Large intestine (tissue), 3 donors: Measurements from ENCODE around the gene SLC23A2. TPM values are rescaled to one million over a fixed set of nuclear protein-coding genes. Genes with fewer than 3 reads are reported as not detected.

Experiments used
- DNase-seq, 2 donors: peaks; one replicate each; pipeline versions ENCODE4 v3.0.0 to v3.0.0-alpha.2; 2013
- H3K27ac ChIP-seq: one replicate; pipeline ENCODE4 v1.5.1; 2013; ENCODE audit warnings: low read length
- H3K27me3 ChIP-seq: 2 replicates; pipeline ENCODE4 v1.6.1; 2013; ENCODE audit warnings: low read length; ENCODE audit not compliant: control insufficient read depth, insufficient read depth
- H3K36me3 ChIP-seq: 2 replicates; pipeline ENCODE4 v1.6.1; 2013; ENCODE audit warnings: low read length; ENCODE audit not compliant: control insufficient read depth, insufficient read depth
- H3K4me1 ChIP-seq: one replicate; pipeline ENCODE4 v1.6.1; 2013; ENCODE audit warnings: low read length; ENCODE audit not compliant: control insufficient read depth, insufficient read depth
- H3K4me3 ChIP-seq: one replicate; pipeline ENCODE4 v1.5.1; 2013; ENCODE audit warnings: low read length
- H3K9me3 ChIP-seq: one replicate; pipeline ENCODE4 v1.6.1; 2013; ENCODE audit warnings: mild to moderate bottlenecking, low read depth, low read length, moderate library complexity; ENCODE audit not compliant: control insufficient read depth
- WGBS: methylation state at CpG from one replicate; pipeline ENCODE4 v1.1.5; 2013; ENCODE audit warnings: low lambda C conversion rate; ENCODE audit not compliant: insufficient coverage; 5-methylcytosine and 5-hydroxymethylcytosine counted together
- polyA plus RNA-seq: library from polyadenylated mRNA; unstranded; fragments of 120-200 nt; gene quantifications from one replicate; pipeline ENCODE4 v1.2.1, GENCODE V29; 2013

SLC23A2 gene
- polyA plus RNA-seq, 1 donor = 11.3 TPM

- Histone ChIP-seq H3K9me3 (no peaks in the 10 kb centered on the region), H3K4me1 (no peaks in the 10 kb centered on the region), H3K27me3 (no peaks in the 10 kb centered on the region), H3K4me3 (no peak overlapping the region), H3K27ac (no peak overlapping the region), H3K36me3 (peaks cover 8% of the 10 kb centered on the region)
- 11% methylated on average over 3 of the region's 4 CpGs for WGBS
- DNase-seq = no peak
Observed at GRCh38 chr20:4966826-4967751, 34.2 kb downstream of the SLC23A2 start.

GRCh38 chr20:4962241-4962855 is 39.0 kb downstream of the SLC23A2 start:
- no peaks in the 10 kb centered on the region for H3K4me1 ChIP-seq
- no peak overlapping the region for H3K27ac ChIP-seq
- DNase-seq = no peak
- no peaks in the 10 kb centered on the region for H3K36me3 ChIP-seq
- no peak overlapping the region for H3K4me3 ChIP-seq
- WGBS = 79% methylated on average over 2 of the region's 10 CpGs
- H3K9me3 ChIP-seq = no peaks in the 10 kb centered on the region
- H3K27me3 ChIP-seq = no peaks in the 10 kb centered on the region

GRCh38 chr20:4961746-4962145 is 39.6 kb downstream of the SLC23A2 start:
- Histone ChIP-seq H3K4me3 (no peak overlapping the region), H3K9me3 (no peaks in the 10 kb centered on the region), H3K27me3 (no peaks in the 10 kb centered on the region), H3K27ac (no peak overlapping the region), H3K36me3 (no peaks in the 10 kb centered on the region), H3K4me1 (no peaks in the 10 kb centered on the region)
- WGBS = 89% methylated on average over 2 of the region's 4 CpGs
- DNase-seq = no peak

- Histone ChIP-seq H3K27ac (no peak overlapping the region), H3K4me1 (no peaks in the 10 kb centered on the region), H3K4me3 (no peak overlapping the region), H3K27me3 (no peaks in the 10 kb centered on the region), H3K9me3 (no peaks in the 10 kb centered on the region), H3K36me3 (no peaks in the 10 kb centered on the region)
- no peak for DNase-seq
- no CpG with 5 or more reads among the region's 7 CpGs for WGBS
Observed at GRCh38 chr20:4959592-4959991, 41.7 kb downstream of the SLC23A2 start.

GRCh38 chr20:4957939-4958362 is 43.4 kb downstream of the SLC23A2 start:
- no CpG with 5 or more reads among the region's 2 CpGs for WGBS
- no peak for DNase-seq

GRCh38 chr20:4957187-4957586 is 44.1 kb downstream of the SLC23A2 start:
- no peak overlapping the region for H3K4me3 ChIP-seq
- H3K36me3 ChIP-seq = no peaks in the 10 kb centered on the region
- no peaks in the 10 kb centered on the region for H3K9me3 ChIP-seq
- no peaks in the 10 kb centered on the region for H3K27me3 ChIP-seq
- WGBS = 100% methylated on average over 1 of the region's 2 CpGs
- no peaks in the 10 kb centered on the region for H3K4me1 ChIP-seq
- no peak overlapping the region for H3K27ac ChIP-seq
- no peak for DNase-seq

More at GRCh38 chr20:4957939-4958362, 43.4 kb downstream of the SLC23A2 start:
- H3K4me1 ChIP-seq = no peaks in the 10 kb centered on the region
- H3K36me3 ChIP-seq = no peaks in the 10 kb centered on the region
- H3K27me3 ChIP-seq = no peaks in the 10 kb centered on the region
- no peaks in the 10 kb centered on the region for H3K9me3 ChIP-seq
- no peak overlapping the region for H3K4me3 ChIP-seq
- no peak overlapping the region for H3K27ac ChIP-seq

GRCh38 chr20:4956200-4956810 is 45.0 kb downstream of the SLC23A2 start:
- H3K4me1 ChIP-seq = no peaks in the 10 kb centered on the region

GRCh38 chr20:4953881-4954280 is 47.4 kb downstream of the SLC23A2 start:
- Histone ChIP-seq H3K4me3 (no peak overlapping the region), H3K27ac (no peak overlapping the region), H3K27me3 (no peaks in the 10 kb centered on the region), H3K4me1 (no peaks in the 10 kb centered on the region), H3K36me3 (no peaks in the 10 kb centered on the region), H3K9me3 (no peaks in the 10 kb centered on the region)
- no peak for DNase-seq

More at GRCh38 chr20:4956200-4956810, 45.0 kb downstream of the SLC23A2 start:
- H3K36me3 ChIP-seq = no peaks in the 10 kb centered on the region
- 0% methylated on average over 1 of the region's 3 CpGs for WGBS
- no peak overlapping the region for H3K27ac ChIP-seq
- DNase-seq = peak in 1 of 2 donors; percentile 23
- no peaks in the 10 kb centered on the region for H3K27me3 ChIP-seq
- no peaks in the 10 kb centered on the region for H3K9me3 ChIP-seq
- no peak overlapping the region for H3K4me3 ChIP-seq

GRCh38 chr20:4952229-4952628 is 49.1 kb downstream of the SLC23A2 start:
- DNase-seq = no peak
- H3K4me1 ChIP-seq = no peaks in the 10 kb centered on the region
- no peak overlapping the region for H3K4me3 ChIP-seq
- H3K9me3 ChIP-seq = no peaks in the 10 kb centered on the region
- H3K36me3 ChIP-seq = no peaks in the 10 kb centered on the region
- WGBS = no CpG with 5 or more reads among the region's 1 CpG
- H3K27me3 ChIP-seq = no peaks in the 10 kb centered on the region
- no peak overlapping the region for H3K27ac ChIP-seq

GRCh38 chr20:4951299-4951698 is 50.0 kb downstream of the SLC23A2 start:
- Histone ChIP-seq H3K36me3 (no peaks in the 10 kb centered on the region), H3K4me3 (no peak overlapping the region), H3K9me3 (no peaks in the 10 kb centered on the region), H3K4me1 (no peaks in the 10 kb centered on the region), H3K27ac (no peak overlapping the region), H3K27me3 (no peaks in the 10 kb centered on the region)
- no peak for DNase-seq
- 79% methylated on average over 3 of the region's 3 CpGs for whole genome bisulfite sequencing
